Measurements from ENCODE around the gene SYMPK.
"Not testable (repeated sequence)": the region's sequence is repeated elsewhere in the genome, so short reads cannot be mapped to it uniquely, and the experiment has no call there.

Gene SYMPK

DNA sequence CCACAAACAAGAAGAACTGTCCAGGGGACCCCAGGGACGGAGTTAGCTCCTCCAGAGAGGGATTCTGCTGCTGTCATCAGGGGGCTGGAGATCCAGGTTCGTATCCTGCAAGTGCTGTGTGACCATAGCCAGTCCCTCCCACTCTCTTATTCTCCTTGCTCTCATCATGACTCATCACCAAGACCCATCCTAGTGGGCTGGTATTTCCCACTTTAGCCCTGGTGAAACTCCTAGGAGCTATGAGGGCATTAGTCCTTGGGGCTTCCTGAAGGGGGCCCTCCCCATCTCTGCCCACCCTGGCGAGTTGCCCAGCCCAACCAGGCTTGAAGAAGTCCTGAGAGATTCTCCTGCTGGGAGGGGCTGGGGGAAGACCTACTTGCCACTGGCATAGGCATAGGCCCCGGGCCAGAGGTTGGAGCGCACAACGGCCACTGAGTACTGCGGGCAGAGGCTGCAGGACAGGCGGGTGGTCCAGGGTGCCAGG, 62.8 kb downstream of the SYMPK start:
- no peak for DNase-seq

DNA sequence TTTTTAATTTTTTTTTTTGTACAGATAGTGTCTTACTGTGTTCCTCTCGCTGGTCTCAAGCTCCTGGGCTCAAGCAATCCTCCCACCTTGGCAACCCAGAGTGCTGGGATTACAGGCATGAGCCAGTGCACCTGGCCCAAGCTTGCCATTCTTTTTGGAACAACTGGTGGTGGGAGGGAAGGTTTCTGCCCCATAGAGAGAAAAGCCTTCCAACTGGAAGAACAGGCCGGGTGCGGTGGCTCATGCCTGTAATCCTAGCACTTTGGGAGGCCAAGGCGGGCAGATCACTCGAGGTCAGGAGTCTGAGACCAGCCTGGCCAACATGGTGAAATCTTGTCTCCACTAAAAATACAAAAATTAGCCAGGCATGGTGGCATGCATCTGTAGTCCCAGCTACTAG, 63.4 kb downstream of the SYMPK start:
- not testable (repeated sequence) for DNase-seq

DNA sequence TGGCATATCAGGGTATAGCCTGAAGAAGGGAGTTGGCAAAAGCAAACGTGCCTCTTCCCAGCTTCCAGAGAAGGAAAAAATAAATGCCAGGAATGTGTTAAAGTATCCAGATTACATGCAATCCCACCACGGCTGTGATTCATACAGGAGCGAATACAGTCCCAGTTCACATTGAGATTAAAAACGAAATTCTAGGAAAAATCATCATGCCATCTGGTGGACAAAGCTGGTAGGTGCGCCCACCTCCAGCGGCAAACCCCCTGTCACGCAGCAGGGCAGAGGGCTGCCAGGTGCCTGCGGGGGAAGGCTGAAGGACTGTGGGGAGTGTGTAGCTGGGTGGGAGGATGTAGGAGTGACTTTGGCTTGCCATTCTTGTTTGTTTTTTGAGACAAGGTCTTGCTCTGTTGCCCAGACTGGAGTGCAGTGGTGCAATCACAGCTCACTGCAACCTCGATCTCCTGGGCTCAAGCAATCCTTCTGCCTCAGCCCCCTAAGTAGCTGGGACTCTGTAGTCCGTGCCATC, 63.9 kb downstream of the SYMPK start:
- DNase-seq = peak; percentile 70

DNA sequence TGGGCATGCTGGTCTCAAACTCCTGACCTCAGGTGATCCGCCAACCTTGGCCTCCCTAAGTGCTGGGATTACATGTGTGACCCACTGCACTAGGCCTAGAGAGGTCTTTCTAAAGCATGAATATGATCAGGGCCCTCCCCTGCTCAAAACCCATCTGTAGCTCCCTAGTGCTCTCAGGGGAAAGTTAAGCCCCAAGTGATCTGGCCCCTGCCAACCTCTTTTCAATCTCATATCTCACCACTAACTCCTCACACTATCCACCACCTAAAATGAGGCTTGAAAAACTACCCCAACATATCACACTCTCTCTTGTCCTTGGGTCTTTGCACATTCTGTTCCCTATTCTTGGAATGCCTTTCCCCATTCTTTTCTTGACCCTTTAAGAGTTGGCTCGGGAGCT, 68.3 kb downstream of the SYMPK start:
- DNase-seq = no peak

DNA sequence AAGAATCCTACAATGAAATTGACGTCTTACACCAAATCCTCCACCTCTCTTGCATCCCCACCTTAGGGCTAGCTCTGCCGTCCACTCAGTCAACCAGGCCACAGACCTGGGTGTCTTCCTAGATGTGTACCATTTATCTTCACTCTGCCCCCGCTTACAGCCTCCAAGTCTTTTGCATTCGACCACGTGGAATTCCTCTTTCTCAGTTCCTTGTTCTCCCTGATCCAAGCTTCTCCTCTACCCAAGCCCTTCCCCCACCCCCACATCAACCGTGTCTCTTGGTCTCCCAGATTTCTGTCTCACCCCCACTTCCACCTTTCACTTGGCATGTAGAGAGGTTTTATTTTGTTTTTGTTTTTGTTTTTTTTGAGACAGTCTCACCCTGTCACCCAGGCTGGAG, 69.1 kb downstream of the SYMPK start:
- no peak for DNase-seq

DNA sequence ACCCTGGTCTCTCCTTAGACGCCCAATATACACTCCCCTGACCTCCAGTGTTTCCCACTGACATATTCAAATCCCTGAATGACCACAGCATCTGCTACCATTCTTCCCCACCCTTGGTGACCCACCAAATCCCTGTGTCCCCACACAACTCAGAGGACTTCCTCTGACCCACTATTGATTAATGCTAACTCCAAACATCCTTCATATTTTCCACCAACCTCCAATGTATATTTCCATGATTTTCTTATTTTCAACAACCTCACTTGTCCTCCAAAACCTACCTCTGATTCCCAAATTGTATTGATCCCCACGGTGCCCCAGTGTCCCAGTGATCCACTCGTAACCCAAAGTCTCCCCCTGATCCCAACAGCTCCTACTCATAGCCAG, 69.8 kb downstream of the SYMPK start:
- no peak for DNase-seq

DNA sequence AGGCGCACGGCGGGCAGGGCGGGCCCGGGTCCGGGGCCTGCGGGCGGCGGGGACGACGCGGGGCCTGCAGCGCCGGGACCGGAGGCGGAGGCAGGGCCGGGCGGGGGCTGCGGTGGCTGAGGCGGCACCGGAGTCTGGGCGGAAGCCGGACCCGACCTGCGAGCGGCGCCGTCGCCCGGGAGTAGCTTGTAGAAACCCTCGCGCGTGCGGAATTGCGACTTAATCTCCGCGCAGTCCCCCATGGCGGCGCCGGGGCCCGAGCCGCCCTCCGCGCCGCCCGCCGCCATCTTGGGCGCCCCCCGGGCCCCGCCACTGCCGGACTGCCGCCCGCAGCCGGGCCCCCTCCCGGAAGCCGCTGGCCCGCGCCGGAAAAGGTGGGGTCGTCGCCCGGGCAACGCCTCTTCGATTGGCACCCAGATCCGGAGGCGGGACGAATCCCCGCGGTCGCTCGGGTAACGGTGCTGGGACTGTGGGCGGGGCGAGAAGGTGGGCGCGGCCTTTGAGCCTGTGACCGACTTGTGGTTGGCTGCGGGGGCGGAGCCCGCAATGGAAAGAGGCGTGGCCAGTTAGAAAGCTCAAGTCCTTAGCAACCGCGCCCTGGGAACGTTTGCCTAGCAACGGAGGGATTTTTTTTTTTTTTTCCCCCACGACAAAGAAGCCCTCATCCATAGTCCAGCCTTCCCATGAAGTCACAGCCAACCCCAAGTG, 70.3 kb downstream of the SYMPK start, which contains the start of gene DMWD:
Gene DMWD (minus strand): TSS at position 376 of the 708 bp plus-strand sequence. CDS start 89 bp downstream, at position 287.
- peak; percentile 99 for DNase-seq

DNA sequence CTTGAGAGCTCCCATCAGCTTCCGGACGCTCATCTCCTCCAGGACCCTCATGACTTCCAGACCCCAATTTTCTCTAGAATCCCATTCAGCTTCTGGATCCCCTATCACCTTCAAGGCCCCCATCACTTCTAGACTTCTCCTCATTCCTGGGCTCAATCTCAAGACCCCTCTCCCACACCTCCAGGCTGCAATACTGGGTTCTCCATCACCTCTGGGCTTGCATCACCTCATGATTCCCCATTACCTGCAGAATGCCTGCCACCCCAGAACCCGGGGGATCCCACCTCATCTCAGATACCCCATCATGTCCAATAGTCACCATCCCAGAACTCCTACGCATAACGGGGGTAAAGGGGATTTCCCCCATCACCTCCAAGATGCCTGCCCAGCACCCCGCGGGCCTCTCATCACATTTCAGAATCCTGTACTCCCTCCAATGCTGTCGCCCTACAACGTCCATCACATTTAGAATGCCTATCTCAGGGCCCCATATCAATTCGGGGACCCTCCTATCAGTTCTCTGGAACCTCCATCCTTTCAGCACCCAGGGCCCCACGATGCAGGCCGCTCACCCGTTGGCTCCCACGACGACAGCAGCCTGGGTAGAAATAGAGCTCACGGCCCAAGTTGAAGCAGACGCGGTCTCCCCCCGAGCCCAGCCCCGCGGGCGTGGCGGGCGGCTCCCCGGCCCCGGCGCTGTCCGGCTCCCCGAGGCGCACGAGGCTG, 71.0 kb downstream of the SYMPK start:
- no peak for DNase-seq

DNA sequence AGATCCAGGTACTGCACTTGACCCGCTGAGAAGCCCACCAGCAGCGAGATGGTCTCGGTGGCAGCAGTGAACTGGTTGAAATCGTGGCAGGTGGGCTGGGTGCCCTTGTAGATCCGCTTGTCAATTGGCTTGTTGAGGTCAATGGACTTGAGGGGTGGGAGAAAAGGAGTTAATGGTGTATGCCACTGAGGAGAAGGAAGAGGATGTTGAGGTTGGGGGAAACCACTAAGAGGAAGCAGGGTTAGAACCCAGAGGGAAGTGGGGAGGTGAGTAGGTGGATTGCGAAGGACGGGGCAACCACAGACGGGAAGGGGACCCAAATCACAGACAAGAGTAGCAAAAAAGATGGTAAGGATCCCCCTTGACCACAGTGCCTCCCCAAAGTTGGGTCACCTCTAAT, 72.0 kb downstream of the SYMPK start:
- peak; percentile 57 for DNase-seq

DNA sequence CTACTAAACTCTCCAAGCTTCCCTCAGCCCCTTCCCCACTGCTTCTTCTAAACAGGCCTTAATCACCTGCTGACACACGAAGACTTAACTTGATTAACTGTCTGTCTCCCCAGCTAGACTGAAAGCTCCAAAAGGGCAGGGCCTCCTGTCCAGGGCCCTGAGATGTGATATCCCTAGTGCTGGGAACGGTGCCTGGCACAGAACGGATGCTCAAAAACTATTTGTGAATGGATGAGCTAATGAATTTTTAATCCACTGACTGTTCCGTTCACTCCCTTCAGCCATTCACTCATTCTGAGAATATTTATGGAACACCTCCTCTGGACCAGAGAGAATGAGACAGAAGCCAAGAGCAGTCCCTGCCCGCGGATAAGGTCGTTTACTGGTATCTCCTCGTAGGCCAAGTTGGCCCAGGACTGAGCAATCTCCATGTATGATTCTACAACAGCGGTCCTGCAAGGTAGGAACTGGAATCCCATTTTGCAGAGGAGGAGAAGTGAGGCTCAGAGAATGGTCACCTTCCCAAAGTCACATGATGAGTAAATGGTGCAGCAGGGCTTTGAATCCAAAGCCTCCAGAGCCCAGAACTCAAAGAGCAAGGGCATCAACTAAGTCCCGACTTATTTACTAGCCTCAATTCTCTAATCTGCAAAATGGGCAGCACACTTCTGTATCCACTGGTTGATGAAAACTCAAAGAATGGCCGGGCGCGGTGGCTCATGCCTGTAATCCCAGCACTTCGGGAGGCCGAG, 73.7 kb downstream of the SYMPK start:
- no peak for DNase-seq

DNA sequence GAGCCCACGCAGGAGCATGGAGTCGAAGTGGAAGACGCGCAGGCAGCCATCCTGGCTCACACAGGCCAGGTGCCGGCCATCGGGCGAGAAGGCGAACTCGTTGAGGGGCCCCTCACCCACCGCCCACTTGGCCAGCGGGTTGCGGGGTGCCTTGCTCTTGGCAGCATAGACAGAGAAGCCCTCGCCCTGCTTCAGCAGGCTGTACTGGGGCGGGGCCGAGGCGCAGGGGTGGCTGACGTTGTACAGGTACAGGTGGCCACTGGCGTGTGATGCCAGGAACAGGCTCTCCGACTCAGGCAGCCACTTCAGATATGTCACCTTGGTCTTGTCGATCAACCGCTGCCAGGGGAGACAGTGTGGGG, 76.4 kb downstream of the SYMPK start:
- no peak for DNase-seq

DNA sequence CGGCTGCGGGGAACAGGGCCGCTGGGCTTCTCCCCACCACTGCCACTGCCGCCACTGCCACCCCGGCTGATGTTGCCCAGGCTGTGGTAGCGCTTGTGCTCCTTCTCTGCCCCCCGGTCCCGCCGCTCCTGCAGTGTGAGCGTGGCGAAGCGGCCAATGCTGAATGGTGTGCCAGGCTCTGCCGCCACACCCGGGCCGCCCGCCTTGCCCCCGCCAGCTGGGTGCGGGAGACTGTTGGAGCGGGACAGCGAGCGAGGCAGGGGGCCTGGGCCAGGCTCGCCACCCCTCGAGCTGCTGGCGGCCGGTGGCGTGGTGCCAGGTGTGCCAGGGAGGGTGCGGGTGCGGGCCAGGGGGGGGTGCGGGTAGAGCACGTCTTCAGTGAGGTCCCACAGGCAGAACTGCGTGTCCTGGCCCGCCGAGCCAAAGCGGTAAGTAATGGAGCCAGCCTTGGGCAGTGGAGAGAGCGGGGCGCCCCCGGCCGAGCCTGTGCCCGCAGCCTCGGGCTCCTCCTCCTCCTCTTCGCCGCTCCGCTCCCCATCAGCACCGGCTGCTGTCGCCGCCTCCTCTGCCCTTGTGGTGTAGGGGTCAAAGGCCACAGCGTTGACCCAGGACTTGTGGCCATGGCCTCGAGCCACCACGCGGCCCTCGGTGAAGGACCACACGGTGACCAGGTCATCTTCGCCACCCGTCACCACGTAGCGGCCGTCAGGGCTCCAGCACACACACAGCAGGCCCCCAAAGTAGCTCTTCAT, 77.0 kb downstream of the SYMPK start:
- DNase-seq = no peak

DNA sequence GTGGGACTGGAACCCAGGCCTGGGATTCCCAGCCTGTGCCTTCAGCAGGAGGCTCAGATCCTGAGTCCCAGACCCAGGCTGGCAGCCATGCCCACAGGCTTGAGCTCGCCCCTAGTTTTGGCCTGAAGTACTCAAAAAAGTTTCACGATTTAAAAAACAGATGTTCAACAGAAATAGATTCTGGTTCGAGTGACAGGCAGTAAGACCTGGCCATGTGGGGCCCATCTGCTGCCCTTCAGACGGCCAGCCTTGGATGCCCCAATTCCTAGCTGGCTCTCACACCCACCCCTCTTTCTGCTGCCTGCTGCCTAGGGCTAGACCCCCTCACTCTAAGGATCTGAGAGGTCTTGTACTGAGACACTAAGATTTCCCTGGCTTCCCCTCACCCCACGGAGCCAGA, 77.8 kb downstream of the SYMPK start:
- DNase-seq = no peak

DNA sequence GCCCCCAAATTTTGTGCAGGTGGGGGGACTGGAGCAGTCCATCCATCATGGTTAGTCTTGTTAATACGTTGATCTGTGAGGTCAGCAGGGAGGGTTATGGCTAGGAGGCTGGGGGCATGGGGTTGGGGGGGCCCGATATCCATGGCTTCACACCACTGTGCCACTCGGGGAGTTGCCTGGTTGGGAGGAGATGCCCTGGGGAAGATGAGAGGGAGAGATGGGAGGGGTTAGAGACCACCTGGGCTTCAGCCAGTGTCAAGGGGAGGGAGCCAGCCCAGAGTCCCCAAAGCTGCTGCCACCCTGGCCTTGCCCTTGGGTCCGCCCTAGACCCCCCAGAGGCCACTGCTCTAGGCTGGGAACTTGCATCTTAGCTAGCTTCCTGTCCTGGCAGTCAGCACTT, 78.9 kb downstream of the SYMPK start:
- no peak for DNase-seq

DNA sequence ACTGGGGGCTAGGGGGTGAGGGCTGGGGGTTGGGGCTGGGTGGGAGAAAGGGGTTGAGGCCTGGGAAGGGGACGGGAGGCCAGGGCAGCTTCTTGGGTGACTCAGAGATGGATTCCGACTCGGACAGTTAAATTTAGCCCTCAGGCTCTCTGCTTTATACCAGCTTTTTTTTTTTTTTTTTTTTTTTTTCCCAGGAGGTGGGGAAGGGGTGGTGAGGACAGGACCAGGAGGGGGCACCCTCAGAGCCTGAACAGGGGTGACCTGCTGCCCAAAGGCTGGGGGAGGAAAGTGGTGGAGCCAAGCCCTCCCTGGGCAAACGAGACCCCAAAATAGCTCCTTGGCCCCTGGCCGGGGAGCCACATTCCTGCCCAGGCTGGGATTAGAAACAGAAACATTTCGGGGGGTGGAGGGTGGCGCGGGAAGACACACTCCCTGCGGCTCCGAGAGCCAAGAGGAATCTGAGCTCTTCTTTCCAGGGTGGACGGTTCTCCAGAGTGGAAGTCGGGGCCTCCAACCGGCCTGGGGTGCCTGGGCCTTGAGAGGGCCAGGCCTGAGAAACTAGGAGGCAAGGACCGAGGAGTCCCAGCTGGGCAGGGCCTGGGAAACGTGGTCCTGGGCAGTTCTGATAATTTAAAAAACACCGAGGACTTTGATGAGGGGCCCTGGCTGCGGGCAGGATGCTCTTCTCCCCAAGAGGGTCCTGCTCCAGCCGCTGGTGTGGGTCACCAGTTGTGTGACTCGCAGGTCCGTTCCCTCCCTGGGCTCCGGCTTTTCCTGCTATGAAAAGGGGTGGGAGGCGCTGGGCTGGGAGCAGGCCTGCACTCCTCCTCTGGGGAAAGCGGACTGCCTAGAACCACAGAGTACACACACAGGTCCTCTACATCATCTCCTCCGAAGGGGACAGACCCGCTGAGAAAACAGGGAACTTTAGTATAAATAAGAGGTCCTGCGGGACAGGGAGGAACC, 79.8 kb downstream of the SYMPK start:
- no peak for DNase-seq

DNA sequence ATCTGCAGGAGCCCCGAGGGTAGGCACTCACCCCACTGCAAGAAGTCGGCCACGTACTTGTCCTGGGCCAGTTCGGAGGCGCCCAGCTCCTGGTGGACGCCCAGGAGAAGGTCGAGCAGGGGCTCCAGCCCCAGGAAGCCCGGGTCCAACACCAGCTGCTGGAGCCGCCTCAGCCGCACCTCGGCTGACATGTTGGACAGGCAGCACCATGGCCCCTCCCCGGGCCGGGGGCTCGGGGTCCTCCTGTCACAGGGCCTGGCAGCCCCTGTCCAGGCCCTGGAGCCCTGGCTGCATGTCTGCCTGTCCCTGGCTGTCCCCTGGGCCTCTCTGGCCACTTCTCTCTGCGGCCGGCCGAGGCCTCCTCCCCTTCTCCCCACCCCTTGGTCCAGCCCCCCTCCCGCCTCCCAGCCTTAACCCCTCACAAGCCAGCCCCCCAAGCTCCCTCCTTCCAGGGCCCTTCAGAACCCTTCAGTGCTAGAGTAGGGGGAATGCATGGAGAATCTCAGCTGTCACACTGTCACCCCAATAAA, 80.7 kb downstream of the SYMPK start, which contains the start of gene DMPK:
Gene DMPK (minus strand): TSS at position 329 of the 530 bp plus-strand sequence. CDS start 138 bp downstream, at position 191.
- DNase-seq = no peak

DNA sequence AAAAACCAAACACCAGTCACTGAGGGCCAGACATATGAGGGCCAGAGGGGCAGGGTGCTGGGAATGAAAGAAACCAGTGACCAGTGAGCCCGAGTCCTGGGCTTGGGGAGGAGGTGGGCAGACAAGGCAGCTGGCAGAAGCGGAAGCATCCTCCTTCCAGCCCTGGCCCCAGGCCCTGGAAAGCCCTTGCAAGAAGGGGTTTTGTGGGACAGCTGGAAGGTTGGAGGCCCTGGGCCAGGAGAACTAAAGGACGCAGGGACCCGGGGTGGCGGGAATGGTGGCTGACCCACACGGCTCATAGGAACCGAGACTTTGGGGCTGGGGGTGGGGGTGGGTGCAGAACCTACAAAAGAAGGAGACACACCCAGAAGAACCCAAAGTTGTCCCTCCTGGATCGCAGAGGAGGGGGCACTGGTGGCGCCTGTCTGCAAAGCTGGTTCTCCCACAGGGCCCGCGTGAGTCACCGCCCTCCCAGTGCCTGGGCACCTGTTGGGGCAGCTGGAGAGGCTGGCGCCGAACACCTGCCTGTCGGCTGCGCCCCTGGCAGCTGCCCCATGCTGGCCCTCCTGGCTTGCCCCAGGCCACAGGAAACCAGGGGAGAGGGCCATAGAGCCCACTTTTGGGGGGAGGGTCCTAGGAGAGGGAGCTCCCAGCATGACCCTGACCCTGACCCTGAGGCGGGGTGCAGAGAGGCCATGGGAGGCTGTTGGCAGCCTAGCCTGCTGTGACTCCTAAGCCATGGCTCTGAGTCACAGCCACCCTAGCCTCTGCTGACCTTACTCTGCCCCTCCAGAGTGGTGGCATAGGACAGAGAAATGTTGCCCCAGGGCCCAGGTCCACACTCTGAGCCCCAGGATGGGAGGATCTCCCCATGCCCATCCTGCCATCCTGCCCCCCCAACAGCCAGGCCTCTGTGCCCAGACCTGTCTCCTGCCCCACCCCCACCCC, 81.5 kb downstream of the SYMPK start:
- DNase-seq = no peak

DNA sequence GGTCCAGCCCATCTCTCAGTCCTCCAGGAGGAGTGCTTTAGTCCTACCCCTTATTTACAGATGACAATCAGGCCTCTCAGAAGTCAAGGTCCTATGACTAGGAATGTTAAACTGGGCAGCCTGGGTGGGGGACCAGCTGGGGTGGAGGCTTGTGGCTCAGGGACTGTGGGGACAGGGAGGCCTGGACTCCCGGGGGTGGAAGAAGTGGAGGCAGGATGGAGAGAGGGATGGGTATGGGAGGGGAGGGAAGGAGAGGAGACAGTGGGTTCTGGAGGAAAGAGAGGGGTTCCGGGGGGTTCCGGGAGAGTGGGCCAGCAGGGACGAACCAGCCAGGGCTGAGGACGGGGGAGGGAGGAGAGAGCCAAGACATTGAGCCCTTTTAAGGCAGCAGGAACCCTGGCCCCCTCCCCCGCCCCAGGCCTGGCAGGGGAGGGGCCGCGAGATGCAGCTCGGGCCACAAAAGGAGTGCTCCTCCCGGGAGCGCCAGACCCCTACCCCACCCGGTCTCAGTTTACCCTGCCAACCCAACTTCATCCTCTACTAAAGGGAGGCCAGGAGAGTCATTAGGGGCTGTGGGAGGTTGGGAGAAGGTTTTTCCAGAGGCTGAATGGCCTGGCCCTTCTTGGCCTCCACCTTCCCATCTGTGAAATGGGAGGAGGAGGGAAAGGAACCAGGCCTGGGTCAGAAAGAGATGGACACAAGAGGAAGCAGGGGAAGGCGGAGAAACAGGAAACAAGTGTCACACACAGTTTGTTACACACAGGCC, 82.3 kb downstream of the SYMPK start:
- no peak for DNase-seq

DNA sequence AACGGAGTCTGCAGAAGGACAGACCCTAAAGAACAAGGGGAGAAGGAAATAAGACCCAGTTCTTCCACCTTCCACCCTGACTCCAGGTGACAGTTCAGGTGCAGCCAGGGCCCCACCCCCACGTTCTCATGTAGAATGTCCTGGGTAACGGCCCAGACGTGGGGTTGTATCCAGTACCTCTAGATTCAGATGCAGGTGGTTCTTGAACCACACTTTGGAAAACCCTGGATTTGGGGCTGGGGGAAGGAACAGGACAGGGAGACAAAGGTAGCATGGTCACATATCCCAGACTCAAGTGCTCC, 82.8 kb downstream of the SYMPK start:
- DNase-seq = no peak
